ENCODE data around the gene CFAP54. TPM values are rescaled to one million over a fixed set of nuclear protein-coding genes. Genes with fewer than 3 reads are reported as not detected.
"Not testable (repeated sequence)": the region's sequence is repeated elsewhere in the genome, so short reads cannot be mapped to it uniquely, and the experiment has no call there.

The CFAP54 gene
- total RNA-seq, 1 donor from 2014 or later: 0.54 TPM

GRCh38 chr12:96456265-96456974 lies 33.0 kb upstream of the CFAP54 start:
- peaks cover 15% of the 10 kb centered on the region for H3K9me3 Mint-ChIP-seq
- DNase-seq (ENCODE audit: low spot score in 2 of 2, unreplicated experiment in 2 of 2): no peak
- no peak overlapping the region for H3K4me3 Mint-ChIP-seq
- H3K36me3 Mint-ChIP-seq: no peaks in the 10 kb centered on the region
- H3K27me3 Mint-ChIP-seq (ENCODE audit: low read depth): no peaks in the 10 kb centered on the region
- no peak for TF ChIP-seq CTCF (IDR thresholded peaks at IDR 0.05; ENCODE audit: unreplicated experiment)
- H3K4me1 Mint-ChIP-seq: no peaks in the 10 kb centered on the region
- no peak overlapping the region for H3K27ac Mint-ChIP-seq

GRCh38 chr12:96457191-96457930 lies 32.0 kb upstream of the CFAP54 start:
- DNase-seq (ENCODE audit: low spot score in 2 of 2, unreplicated experiment in 2 of 2): no peak
- Mint-ChIP-seq H3K36me3 (no peaks in the 10 kb centered on the region), H3K27me3 (ENCODE audit: low read depth) (no peaks in the 10 kb centered on the region), H3K4me1 (no peaks in the 10 kb centered on the region), H3K9me3 (peaks cover 5% of the 10 kb centered on the region), H3K4me3 (no peak overlapping the region), H3K27ac (no peak overlapping the region)
- no peak for TF ChIP-seq CTCF (IDR thresholded peaks at IDR 0.05; ENCODE audit: unreplicated experiment)

GRCh38 chr12:96459281-96459680 lies 30.1 kb upstream of the CFAP54 start:
- not testable (repeated sequence) for H3K27me3 Mint-ChIP-seq (ENCODE audit: low read depth); H3K4me1 Mint-ChIP-seq; H3K36me3 Mint-ChIP-seq; H3K27ac Mint-ChIP-seq; DNase-seq (ENCODE audit: low spot score in 2 of 2, unreplicated experiment in 2 of 2); H3K9me3 Mint-ChIP-seq; H3K4me3 Mint-ChIP-seq

GRCh38 chr12:96462571-96463280 lies 26.7 kb upstream of the CFAP54 start:
- H3K36me3 Mint-ChIP-seq: no peaks in the 10 kb centered on the region
- H3K9me3 Mint-ChIP-seq: no peaks in the 10 kb centered on the region
- DNase-seq (ENCODE audit: low spot score in 2 of 2, unreplicated experiment in 2 of 2): no peak
- no peak overlapping the region for H3K27ac Mint-ChIP-seq
- no peak for TF ChIP-seq CTCF (IDR thresholded peaks at IDR 0.05; ENCODE audit: unreplicated experiment)
- no peaks in the 10 kb centered on the region for H3K4me1 Mint-ChIP-seq
- no peak overlapping the region for H3K4me3 Mint-ChIP-seq
- H3K27me3 Mint-ChIP-seq (ENCODE audit: low read depth): no peaks in the 10 kb centered on the region

GRCh38 chr12:96465896-96466295 lies 23.5 kb upstream of the CFAP54 start:
- H3K9me3 Mint-ChIP-seq: peaks cover 8% of the 10 kb centered on the region
- H3K27me3 Mint-ChIP-seq (ENCODE audit: low read depth): no peaks in the 10 kb centered on the region
- peaks cover 2% of the 10 kb centered on the region for H3K36me3 Mint-ChIP-seq
- no peak overlapping the region for H3K27ac Mint-ChIP-seq
- TF ChIP-seq CTCF (IDR thresholded peaks at IDR 0.05; ENCODE audit: unreplicated experiment): no peak
- DNase-seq (ENCODE audit: low spot score in 2 of 2, unreplicated experiment in 2 of 2): no peak
- H3K4me3 Mint-ChIP-seq: no peak overlapping the region
- no peaks in the 10 kb centered on the region for H3K4me1 Mint-ChIP-seq
